ENCODE measurements around the gene HDAC9.
"Not testable (repeated sequence)": the region's sequence is repeated elsewhere in the genome, so short reads cannot be mapped to it uniquely, and the experiment has no call there.

Gene HDAC9

DNA sequence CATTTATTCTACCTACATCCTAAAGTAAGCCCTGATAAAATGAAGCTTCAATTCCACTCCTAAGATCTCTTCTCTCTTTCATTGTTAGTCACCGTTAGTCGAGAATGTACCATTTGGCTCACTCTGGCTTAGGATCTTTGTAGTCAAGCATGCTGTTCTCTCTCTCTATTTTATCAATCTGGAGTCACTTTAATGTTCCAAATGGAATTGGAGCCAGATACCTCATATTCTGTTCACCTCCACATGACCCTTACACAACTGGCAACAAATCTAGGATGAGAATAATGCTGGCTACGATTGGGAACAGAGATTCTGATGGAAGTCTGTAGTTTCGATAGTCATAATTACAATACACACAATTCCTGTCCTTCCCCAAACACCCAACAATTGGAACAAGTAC is 408.1 kb downstream of the HDAC9 start:
- DNase-seq, result no peak

DNA sequence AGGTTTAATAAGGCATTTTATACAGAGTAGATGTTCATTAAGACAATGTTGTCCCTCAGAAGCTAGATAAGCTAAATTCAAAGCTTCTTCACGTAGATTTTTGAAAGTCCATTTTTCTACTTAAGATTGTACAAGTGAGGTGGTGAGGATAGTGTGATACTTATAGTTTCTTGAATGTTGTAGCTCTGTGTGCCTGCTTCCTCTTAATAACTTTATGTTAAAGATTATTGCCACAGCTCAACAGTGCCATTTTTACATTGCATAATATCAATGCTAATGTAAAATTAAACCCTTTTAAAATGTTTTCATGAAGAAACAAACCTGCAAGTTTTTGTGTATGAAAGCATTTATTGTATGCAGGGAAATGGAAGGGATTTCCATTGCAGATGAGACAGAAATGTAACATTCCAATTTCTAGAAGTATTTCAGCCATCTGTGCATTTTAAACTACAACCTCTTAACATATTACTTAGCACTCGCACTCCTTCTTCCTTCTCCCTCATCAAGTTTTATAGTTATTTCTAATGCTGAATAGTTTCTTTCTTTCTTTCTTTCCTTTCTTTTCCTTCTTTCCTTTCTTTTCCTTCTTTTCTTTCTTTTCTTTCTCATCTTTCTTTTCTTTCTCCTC is 409.9 kb downstream of the HDAC9 start:
- DNase-seq, result no peak

DNA sequence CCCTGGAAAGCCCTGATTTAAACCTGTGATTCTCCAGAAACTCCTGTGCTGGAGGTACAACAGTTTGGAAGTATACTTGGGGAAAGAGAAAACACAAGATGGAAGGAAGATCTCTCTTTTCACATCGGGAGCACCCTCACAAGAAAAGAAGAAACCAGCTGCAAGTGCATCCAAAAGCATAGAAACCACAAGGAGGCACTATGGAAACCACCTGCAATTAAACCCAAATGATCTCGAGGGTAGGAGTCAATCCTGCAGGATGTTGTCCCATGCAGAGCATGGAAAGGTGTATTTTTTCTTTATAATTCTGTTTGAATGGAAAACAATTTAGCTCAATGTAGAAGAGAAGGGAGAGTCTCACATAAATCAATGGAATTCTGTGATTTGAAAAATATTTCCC is 411.4 kb downstream of the HDAC9 start:
- DNase-seq, result no peak

DNA sequence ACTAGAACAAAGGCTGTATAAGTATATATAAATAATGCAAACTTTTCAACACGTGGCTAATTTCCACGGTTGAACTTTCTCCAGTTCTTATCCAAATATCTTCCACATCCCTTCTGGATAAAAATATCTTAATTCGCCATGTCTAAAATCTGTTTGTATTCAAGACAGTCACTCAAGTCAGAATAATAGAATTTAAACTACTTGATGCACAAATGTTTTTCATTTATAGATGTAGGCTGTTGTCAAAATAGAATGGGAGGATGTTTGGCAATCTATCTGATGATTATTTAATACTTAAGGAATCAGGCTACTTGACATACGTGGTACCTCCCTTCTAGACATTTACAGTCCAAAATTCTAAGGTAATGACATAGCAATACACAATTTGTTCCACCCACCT is 417.6 kb downstream of the HDAC9 start:
- no peak for DNase-seq

DNA sequence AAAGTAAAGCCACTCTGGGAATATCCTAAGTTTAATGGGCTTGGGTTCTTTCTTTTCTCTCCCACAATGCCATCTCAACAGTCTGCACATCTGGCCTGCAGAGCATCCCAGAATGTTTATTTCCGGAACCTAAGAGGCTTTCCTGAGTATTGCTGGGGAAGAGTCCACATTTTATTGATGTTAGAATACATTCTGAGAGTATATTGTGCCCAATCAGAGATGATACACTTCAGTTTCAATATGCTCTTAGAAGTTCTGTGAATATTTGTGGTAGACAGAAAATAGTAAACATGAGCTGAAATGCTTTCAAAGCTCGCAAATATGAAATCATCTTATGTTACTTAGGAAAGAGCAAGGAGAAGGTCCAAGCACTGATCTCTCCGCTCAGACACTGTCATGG is 421.3 kb downstream of the HDAC9 start:
- no peak for DNase-seq

DNA sequence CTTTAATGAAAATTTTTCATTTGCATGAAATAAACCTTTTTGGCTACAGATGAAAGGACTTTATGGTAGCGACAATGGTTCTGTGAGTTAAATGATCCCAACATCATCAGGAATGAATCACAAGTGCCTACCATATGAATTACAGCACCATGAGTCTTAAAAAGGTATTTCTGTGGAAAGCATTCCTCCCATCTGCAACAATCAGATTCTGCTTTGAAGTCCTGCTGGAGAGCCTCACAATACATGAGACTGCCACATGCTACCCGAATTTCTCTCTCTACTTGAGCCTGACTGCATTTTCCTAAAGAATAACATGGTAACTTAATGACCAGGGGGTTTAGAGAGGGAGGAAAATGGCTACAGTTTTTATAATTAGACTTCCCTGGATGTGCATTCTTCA is 431.6 kb downstream of the HDAC9 start:
- no peak for DNase-seq

DNA sequence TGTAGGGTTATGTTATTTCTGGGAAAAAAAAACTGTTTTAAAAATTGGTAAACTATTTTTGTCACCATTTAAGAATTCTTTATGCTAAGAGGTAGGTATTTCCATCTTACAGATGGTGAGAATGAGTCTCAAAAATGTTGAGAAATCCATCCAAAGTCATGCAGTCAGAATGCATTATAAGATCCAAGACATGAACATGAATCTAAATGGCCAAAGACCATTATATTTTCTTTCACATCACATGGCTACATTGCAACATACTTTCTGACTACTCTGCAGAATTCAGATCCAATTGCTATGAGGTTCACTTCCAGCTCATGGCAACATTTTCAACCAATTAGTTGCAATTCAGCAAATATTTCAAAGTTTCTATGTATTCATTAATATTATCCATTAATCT is 440.7 kb downstream of the HDAC9 start:
- no peak for DNase-seq

DNA sequence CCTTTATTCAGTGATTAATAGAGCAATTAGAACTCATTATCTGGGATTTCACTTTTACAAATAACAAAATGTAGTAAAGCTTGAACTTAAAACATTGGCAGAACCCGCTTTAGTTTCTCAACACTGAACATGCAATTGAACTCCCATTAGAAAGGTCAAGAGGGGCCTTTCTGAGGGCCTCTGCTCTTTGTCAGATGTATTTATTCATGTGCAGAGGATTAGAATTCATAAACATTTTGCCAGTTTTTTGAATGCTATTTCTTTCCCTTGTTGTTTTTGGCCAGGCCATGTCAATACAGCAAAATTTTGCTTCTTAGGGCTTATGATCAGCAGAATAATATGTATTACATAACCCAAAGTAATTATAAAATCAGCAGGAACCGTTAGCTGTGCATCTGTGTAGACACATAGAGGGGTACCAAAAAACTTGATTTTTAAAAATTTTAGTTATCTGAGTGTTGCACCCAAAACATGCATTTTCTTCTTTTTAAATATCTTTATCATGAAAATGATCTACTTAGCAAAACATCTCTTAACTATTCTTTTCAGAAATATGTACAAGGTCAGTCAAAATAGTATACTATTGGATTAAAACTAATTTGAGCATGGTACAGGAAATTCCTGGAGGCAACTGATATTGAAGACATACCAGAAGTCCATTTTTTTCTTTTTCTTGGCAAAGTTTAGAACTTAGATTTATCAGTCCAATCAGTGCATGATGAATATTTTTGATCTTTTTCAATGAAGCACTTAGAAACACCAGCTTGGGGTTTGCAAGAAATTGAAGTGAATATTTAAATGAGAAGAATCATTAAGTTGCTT is 444.4 kb downstream of the HDAC9 start:
- DNase-seq, result no peak

DNA sequence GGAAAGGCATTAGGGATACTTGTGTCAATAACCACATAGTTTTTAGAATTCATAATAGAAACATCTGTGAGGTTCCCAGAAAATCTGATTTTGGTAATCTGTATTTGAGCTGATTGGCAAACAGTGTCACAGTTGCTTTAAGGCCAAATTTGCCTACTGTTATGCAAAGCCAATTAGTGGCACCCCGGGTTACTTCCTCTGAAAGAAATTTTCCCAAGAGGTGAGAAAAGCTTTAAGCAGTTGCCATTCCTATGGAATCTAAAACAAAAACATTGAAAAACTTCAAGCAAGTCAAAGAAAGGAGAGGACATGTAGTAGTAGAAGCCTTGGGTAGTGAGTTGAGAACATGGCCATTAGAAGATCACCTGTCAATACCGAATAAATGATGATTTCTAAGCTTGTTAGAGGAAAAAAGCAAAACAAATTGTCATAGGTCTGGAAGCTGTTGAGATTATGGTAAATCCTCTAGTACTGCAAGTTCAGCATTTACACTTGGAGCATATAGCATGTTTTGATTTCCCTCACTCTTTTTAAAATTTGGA is 445.1 kb downstream of the HDAC9 start:
- no peak for DNase-seq

DNA sequence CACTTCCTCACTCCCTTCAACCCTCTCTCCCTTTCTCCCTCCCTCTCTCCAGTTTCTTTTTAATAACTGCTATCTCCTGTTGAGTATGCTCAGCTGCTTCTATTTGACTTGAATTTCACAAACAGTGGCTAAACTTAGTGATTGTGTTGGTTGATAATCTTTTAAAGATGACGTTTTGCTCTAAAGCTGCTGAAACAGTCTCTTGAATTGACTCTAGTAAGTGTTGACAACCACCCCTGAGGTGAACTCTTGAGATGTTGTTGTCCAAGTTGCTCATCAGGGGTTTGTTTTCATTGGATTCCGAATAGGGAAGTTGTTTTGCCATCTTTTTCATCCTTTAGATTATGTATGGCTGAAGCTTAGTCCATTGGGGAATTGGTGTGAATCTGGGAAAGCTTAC is 445.7 kb downstream of the HDAC9 start:
- DNase-seq, result no peak

DNA sequence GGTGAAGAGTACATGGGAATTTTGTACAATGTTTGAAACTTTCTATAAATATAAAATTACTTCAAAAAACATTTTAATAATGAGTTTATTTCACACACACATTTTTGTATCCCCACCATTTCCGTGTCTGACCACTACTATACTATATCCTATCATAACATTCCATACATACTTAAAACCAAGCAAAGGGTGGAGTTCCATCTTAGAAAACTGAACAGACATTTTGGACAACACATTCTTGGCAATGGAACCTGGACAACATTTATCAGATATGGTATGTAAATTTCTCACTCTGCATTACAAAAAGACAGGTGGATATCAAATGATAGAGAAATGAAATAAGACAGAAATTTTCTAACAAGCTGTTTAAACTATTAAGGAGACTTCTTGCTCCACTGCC is 453.0 kb downstream of the HDAC9 start:
- DNase-seq, result no peak

DNA sequence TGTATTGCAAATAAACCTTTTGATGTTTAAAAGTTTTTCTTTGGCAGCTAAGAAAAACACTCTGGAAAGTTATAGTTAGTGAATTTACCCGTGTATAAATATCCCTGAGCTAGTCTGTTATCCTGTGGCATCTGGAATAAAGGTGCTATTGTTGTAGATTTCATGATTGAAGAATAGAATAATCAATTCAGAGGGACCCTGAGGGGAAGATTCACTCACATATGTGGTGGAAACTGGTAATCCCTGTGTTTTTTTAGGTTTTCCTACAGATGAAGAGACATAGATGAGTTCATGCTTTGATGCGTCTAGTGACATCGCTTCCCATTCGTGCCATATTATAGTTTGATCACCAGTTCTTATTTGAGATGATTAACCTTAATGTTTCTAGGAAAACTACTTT is 457.3 kb downstream of the HDAC9 start:
- no peak for DNase-seq

DNA sequence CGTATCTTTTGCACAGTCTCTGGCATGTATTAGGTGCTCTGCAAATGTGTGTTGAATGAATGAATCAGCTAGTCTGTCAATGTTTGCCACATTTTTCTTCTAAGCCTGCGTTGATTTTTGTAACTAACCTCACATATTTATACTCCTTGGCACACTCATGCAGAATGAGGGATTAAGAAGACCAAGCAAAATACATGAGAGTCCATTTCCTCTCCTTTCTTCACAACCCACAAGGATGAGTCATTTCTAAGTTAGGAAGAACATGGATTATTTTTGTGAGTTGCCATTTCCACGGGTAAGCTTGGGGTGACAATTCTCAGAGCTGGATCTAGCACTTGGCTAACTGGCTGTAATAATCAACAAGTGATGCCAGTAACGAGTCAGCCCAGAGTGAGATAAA is 463.1 kb downstream of the HDAC9 start:
- no peak for DNase-seq

DNA sequence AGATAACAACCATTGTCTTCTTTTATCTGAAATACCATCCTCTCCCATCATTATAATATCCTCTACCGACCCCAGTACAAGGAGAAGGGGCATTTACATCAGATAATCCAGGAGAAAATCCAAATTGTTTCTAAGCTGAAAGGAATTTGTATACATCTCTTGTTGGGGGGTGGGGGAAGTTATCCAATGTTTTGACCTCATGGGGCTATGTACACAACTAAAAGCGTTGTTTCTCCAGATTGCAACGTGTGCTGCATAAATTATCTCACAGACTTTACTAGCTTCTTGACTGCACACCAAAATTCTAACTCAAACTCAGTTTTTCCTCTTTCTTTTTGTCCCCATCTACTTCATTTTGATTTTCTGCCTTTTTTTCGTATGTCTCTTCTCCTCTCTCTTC is 465.2 kb downstream of the HDAC9 start:
- DNase-seq, result no peak

DNA sequence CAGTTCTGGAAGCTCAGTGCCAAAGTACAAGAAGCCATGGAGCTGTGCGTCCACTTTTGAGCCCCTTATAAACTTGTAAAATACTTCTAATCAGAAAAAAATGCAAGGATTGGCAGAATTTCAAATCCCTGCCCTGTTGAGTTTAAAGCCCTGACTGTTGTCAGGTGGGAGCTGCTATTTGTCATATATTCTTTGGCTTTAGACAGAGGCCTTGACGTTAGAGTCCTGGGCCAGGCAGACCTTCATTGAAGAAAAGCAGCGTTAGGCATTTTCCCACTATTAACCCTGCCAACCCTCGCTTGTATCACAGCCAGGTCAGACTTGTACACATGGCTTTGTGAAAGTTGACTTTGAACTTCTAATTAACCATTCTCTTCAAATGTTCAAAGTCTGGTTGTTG is 466.5 kb downstream of the HDAC9 start:
- no peak for DNase-seq

DNA sequence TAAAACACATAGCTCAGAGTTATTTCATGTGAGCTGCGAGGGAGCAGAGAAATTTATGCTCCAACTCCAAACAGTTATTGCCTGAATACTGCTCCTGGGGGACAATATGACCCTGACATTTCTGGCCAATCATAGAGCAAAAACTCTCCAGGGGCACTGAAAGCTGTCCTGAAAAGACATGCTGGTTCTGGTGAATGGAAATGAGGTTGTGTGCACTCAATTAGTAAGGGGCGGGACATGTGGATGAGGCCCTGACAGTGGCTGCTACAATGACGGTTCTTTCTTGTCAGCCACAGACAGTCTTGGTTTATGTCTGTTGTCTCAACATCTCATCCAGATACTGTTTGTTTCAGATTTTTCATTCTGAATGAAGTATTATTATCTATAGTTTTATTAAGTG is 470.1 kb downstream of the HDAC9 start:
- no peak for DNase-seq

DNA sequence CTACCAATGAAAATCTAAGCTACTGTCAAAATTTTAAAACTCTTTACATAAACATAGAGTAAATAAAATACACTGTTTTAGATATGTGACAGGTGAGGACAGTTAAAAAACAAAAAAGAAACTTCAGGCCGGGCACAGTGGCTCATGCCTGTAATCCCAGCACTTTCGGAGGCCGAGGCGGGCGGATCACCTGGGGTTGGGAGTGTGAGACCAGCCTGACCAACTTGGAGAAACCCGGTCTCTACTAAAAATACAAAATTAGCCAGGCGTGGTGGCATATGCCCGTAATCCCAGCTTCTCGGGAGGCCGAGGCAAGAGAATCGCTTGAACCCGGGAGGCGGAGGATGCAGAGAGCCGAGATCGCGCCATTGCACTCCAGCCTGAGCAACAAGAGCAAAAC is 472.2 kb downstream of the HDAC9 start:
- not testable (repeated sequence) for DNase-seq

DNA sequence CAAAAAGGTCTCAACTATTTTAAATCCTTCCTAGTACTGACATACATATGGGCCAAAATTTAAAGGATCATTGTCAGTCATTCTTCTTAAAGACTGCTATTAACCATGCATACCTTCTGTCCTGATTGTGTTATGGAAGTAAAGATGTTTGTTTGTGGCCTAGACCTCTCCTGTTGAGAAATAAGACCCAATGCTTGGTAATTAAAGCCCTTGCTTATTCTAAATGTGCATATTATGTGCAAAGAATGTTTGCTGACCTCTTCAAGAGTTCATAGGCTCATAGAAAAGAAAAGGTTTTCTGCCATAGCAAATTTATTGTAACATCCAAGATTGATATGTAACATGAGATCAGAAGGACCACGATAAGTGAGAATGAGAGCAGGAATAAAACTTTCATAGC is 476.3 kb downstream of the HDAC9 start:
- no peak for DNase-seq

DNA sequence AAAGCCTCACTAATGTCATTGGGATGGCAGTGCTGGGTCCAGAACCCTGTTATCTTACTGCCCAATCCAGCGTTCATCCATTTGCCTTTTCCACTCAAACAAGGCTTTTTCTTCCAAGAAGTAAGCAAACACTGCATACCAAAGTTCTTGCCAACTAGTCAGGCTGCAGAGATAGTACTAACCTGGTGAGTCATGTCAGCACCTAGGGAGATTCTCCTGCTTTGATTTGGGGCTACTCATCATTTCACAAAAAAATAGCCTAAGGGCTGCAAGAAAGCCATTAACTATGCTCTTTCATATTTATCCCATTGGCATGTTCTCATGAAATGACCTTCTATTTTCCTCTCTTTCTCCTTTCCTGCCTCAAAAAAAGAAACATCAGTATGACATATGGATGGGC is 479.3 kb downstream of the HDAC9 start:
- DNase-seq, result no peak

DNA sequence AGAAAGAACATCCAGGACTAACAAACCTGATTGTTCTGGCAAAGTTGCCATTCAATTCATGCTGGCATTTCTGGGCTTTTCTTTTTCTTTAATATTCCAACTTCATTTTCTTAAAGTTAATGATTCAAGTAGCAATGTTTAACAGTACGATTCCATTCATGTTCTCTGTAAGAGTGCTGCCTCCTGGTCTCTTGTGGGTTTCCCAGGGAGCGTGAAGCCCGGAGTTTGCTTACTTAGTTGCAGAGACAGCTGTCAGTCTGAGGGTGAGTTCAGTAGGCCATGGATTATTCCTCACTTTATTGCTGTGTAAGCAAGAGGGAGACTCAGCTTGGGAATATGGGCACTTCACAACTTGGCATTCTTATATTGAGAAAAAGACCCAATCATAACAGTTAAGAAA is 479.7 kb downstream of the HDAC9 start:
- DNase-seq, result no peak

DNA sequence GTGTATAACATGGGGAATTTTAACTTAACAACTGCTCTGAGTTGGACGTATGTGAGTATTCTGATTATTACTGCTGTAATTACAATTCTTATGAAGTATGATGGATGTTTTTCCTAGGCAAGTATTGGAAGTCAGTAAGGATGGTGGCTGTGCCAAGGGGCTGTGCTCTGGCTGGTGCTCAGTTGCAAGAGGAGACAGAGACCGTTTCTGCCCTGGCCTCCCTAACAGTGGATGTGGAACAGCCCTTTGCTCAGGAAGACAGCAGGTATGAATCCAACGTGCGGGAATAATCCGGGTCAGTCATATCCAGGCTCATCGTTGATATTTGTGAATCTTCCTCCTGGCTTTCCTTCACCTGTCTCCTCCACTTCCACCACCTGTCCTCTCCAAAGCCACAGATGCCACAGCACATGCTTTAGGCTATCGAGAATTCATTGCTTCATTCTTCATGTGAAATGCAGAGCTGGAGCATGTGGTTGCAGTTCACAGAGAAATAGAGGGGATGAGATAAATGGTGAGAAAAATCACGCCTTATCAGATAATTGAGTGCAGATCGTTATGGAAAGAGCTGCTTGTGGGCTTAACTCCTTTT is 480.2 kb downstream of the HDAC9 start:
- no peak for DNase-seq

DNA sequence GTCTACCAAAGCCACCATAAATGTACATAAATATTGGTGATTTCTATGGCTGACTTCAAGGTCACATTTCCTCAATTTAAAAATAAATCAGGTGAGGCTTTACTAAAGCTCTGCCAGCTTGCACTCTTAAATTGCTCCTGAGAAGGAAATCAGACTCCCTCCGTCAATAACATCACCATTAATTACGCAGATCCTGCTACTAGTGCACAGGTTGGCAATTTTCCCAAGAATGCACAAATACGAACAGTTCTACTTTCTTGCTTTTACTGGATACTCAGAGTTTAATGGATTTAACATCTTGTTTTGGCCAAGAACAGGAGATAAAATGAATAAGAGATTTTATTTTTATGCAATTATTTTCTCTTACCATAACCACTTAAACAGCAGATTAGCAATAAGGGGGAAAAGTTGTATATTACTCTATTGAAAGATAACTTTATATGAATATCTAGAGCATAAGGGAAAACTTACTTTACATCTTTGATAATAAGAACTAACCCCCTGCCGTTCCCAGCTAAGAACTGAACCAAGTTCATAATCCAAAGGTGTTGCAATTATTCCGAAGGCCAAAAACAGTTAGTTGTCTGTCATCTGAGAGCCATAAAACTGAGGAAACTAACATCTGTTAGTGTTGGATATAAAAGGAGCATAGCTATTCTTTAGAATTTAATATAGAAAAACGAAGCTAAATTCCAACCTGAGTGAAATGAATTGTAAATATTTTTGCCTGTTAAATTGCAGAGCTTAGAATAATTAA is 481.3 kb downstream of the HDAC9 start:
- DNase-seq, result no peak

DNA sequence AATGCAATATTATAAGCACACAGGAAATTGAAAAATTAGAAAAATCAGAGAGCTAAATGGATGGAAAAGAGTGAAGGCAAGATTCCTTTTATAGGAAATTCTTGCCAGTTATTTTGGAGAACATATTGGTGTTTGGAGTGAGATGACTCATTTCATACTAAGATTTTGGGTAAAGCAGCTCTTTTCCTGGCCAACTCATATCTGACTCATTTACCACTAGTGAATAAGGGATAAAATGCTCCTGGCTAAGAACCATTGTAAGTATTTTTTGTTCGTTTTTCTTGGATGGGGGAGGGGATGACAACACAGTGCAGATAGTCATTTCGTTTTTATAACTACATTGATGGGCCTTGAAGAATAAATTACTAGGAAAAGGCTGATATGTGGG is 482.6 kb downstream of the HDAC9 start:
- no peak for DNase-seq

DNA sequence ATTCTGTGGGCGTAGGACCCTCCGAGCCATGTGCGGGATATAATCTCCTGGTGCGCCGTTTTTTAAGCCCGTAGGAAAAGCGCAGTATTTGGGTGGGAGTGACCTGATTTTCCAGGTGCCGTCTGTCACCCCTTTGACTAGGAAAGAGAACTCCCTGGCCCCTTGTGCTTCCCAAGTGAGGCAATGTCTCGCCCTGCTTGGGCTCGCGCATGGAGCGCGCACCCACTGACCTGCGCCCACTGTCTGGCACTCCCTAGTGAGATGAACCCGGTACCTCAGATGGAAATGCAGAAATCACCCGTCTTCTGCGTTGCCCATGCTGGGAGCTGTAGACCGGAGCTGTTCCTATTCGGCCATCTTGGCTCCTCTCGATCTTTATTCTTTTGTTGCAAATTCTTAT is 495.2 kb downstream of the HDAC9 start:
- DNase-seq, result not testable (repeated sequence)

All from AML-193 (cell line).